Fibroblast of lung (primary cell): ENCODE results near the gene C5AR1.

ENCODE experiments used
- CTCF ChIP-seq, 2 donors: IDR thresholded peaks in 1 of 2; conservative IDR thresholded peaks in 1 of 2; 1 replicate in 1 of 2; 2 replicates in 1 of 2; pipeline ENCODE4 v1.5.1; 2011 to 2012; ENCODE audit warnings: low read length in 2 of 2, control low read depth in 1 of 2, inconsistent platforms in 1 of 2, low read depth in 1 of 2, mild to moderate bottlenecking in 1 of 2
- EZH2 ChIP-seq: IDR thresholded peaks from 2 replicates; pipeline ENCODE4 v1.5.1; 2012; ENCODE audit warnings: low read length, control low read depth, mild to moderate bottlenecking; ENCODE audit errors: missing control alignments

- TF ChIP-seq CTCF (conservative IDR thresholded peaks at IDR 0.05 in 1 of 2, IDR thresholded peaks at IDR 0.05 in 1 of 2; ENCODE audit: low read depth in 1 of 2, low read length in 2 of 2): no peak
- TF ChIP-seq EZH2: no peak
Observed at GRCh38 chr19:47266401-47266941, 43.2 kb upstream of the C5AR1 start.
